Esophagus squamous epithelium (tissue), 5 donors: Measurements from ENCODE around the gene RPTOR. TPM values are rescaled to one million over a fixed set of nuclear protein-coding genes. Genes with fewer than 3 reads are reported as not detected.
A peak's percentile ranks its signal among the peaks of the same experiment; 100 is the strongest.

Source experiments
- DNase-seq: peaks from one replicate; lab custom pipeline; 2025; lab: John Stamatoyannopoulos, UW
- H3K27ac ChIP-seq, 4 donors: fragments of 200-600 bp; sonication (generic); one replicate each; pipeline ENCODE4 v1.5.1; 2016 to 2019; ENCODE audit warnings: mild to moderate bottlenecking in 1 of 4
- H3K27me3 ChIP-seq, 4 donors: fragments of 200-600 bp; sonication (generic); 1 replicate in 3 of 4; 2 replicates in 1 of 4; pipeline versions ENCODE4 v1.5.1 to v1.6.0; 2017 to 2021; ENCODE audit warnings: antibody characterized with exemption in 1 of 4
- H3K36me3 ChIP-seq, 3 donors: fragments of 200-600 bp; sonication (generic); one replicate each; pipeline ENCODE4 v1.5.1; 2016 to 2019
- H3K4me1 ChIP-seq, 3 donors: fragments of 200-600 bp; sonication (generic); one replicate each; pipeline ENCODE4 v1.5.1; 2017 to 2019
- H3K4me3 ChIP-seq, 4 donors: fragments of 200-600 bp; sonication (generic); 1 replicate in 3 of 4; 2 replicates in 1 of 4; pipeline ENCODE4 v1.5.1; 2016 to 2019; ENCODE audit warnings: mild to moderate bottlenecking in 2 of 4, moderate library complexity in 1 of 4
- H3K9me3 ChIP-seq, 3 donors: fragments of 200-600 bp; sonication (generic); one replicate each; pipeline ENCODE4 v1.5.1; 2016 to 2019
- CTCF ChIP-seq, 6 experiments: fragments of 450-650 bp in 4 of 6; fragments of 200-600 bp in 2 of 6; sonication (generic) in 2 of 6; IDR thresholded peaks; one replicate each; pipeline ENCODE4 v1.5.1; 2016 to 2019; ENCODE audit warnings: antibody characterized with exemption in 6 of 6, mild to moderate bottlenecking in 4 of 6, moderate library complexity in 4 of 6
- POLR2A ChIP-seq, 4 donors: fragments of 450-650 bp; IDR thresholded peaks; one replicate each; pipeline ENCODE4 v1.6.1; 2017; ENCODE audit warnings: antibody characterized with exemption in 4 of 4, mild to moderate bottlenecking in 4 of 4, moderate library complexity in 3 of 4
- WGBS, 2 donors: methylation state at CpG; one replicate each; pipeline ENCODE4 v1.1.5; 2018; 5-methylcytosine and 5-hydroxymethylcytosine counted together
- intact Hi-C: fragments of 100-400 bp; cut with DNase I; formaldehyde crosslinking; loops from one replicate; pipeline ENCODE4 v1.15.0; 2022
- total RNA-seq, 4 donors: library from RNA; depleted of rRNA; stranded (reverse); fragments of >200 nt; gene quantifications; one replicate each; pipeline ENCODE4 v1.1.0, GENCODE V29; 2016
- donor health status: DM: yes; HTN: yes; CAD: no.

RPTOR gene
- total RNA-seq, 4 donors from 2014 or later: 11.7 to 27.8 (median 22.8) TPM

GRCh38 chr17:80745183-80745582, 200.5 kb downstream of the RPTOR start:
- no peaks in the 10 kb centered on the region for H3K9me3 ChIP-seq
- H3K27ac ChIP-seq: no peak overlapping the region
- WGBS, 2 donors: 86 to 96% methylated on average over 4 of the region's 4 CpGs
- peaks cover 0 to 13% (median 0%) of the 10 kb centered on the region in 3 donors for H3K36me3 ChIP-seq
- no peak for DNase-seq
- intact Hi-C loops: no loop called here
- no peaks in the 10 kb centered on the region for H3K27me3 ChIP-seq
- no peak overlapping the region for H3K4me3 ChIP-seq
- TF ChIP-seq POLR2A (IDR thresholded peaks at IDR 0.05) (no peak), CTCF (IDR thresholded peaks at IDR 0.05) (no peak)
- H3K4me1 ChIP-seq: peaks cover 0 to 3% (median 2%) of the 10 kb centered on the region in 3 donors

GRCh38 chr17:80746262-80746935, 201.8 kb downstream of the RPTOR start:
- TF ChIP-seq CTCF (IDR thresholded peaks at IDR 0.05) (no peak), POLR2A (IDR thresholded peaks at IDR 0.05) (no peak)
- Histone ChIP-seq H3K27me3 (no peaks in the 10 kb centered on the region), H3K9me3 (no peaks in the 10 kb centered on the region), H3K4me3 (no peak overlapping the region), H3K4me1 (peaks cover 0 to 8% (median 5%) of the 10 kb centered on the region in 3 donors), H3K36me3 (peaks cover 0 to 13% (median 0%) of the 10 kb centered on the region in 3 donors), H3K27ac (no peak overlapping the region)
- no peak for DNase-seq
- intact Hi-C loops: no loop called here
- 84 to 90% methylated on average over 11 to 14 of the region's 23 CpGs for WGBS, 2 donors

- H3K4me3 ChIP-seq: no peak overlapping the region
- DNase-seq: no peak
- TF ChIP-seq CTCF (IDR thresholded peaks at IDR 0.05): no peak
- TF ChIP-seq POLR2A (IDR thresholded peaks at IDR 0.05): no peak
- 83 to 96% methylated on average over 5 to 9 of the region's 9 CpGs for WGBS, 2 donors
- intact Hi-C loops: no loop called here
- H3K27me3 ChIP-seq: no peaks in the 10 kb centered on the region
- peaks cover 0 to 8% (median 0%) of the 10 kb centered on the region in 3 donors for H3K36me3 ChIP-seq
- H3K27ac ChIP-seq: no peak overlapping the region
- peaks cover 0 to 8% (median 5%) of the 10 kb centered on the region in 3 donors for H3K4me1 ChIP-seq
- no peaks in the 10 kb centered on the region for H3K9me3 ChIP-seq
These were observed 202.8 kb downstream of the RPTOR start for GRCh38 chr17:80747469-80747868.

GRCh38 chr17:80749611-80750010, 205.0 kb downstream of the RPTOR start:
- H3K4me3 ChIP-seq: no peak overlapping the region
- H3K9me3 ChIP-seq: no peaks in the 10 kb centered on the region
- H3K4me1 ChIP-seq: peaks cover 0 to 8% (median 5%) of the 10 kb centered on the region in 3 donors
- TF ChIP-seq CTCF (IDR thresholded peaks at IDR 0.05): no peak
- TF ChIP-seq POLR2A (IDR thresholded peaks at IDR 0.05): no peak
- WGBS, 2 donors: 89 to 96% methylated on average over 3 of the region's 3 CpGs
- H3K27me3 ChIP-seq: no peaks in the 10 kb centered on the region
- H3K36me3 ChIP-seq: peaks cover 0 to 10% (median 0%) of the 10 kb centered on the region in 3 donors
- intact Hi-C loops: no loop called here
- no peak for DNase-seq
- H3K27ac ChIP-seq: peak overlapping the region in 2 of 4 donors; percentile 49 to 83

- 65 to 72% methylated on average over 10 to 14 of the region's 14 CpGs for WGBS, 2 donors
- Histone ChIP-seq H3K36me3 (peaks cover 0 to 17% (median 0%) of the 10 kb centered on the region in 3 donors), H3K4me3 (no peak overlapping the region), H3K27me3 (no peaks in the 10 kb centered on the region), H3K27ac (peak overlapping the region in 3 of 4 donors; percentile 49 to 83 (median 67)), H3K4me1 (peaks cover 0 to 8% (median 5%) of the 10 kb centered on the region in 3 donors), H3K9me3 (no peaks in the 10 kb centered on the region)
- DNase-seq: no peak
- intact Hi-C loops: no loop called here
- TF ChIP-seq POLR2A (IDR thresholded peaks at IDR 0.05) (no peak), CTCF (IDR thresholded peaks at IDR 0.05) (no peak)
These were observed 205.6 kb downstream of the RPTOR start for GRCh38 chr17:80750263-80750662.
